GM12878 (cell line): Measurements from ENCODE around the gene HJV. TPM values are rescaled to one million over a fixed set of nuclear protein-coding genes. Genes with fewer than 3 reads are reported as not detected.

Experiments
- BACH1 ChIP-seq: fragments of 450-650 bp; IDR thresholded peaks from 2 replicates; pipeline ENCODE4 v1.6.1; 2017; ENCODE audit warnings: mild to moderate bottlenecking, borderline replicate concordance
- CBX3 ChIP-seq: fragments of 200-600 bp; sonication (generic); IDR thresholded peaks from 2 replicates; pipeline ENCODE4 v1.6.1; 2016; ENCODE audit warnings: low read depth, borderline replicate concordance
- CREM ChIP-seq: IDR thresholded peaks from 2 replicates; pipeline ENCODE4 v1.6.1; 2014; ENCODE audit warnings: antibody characterized with exemption, low read depth
- DPF2 ChIP-seq: fragments of 450-650 bp; IDR thresholded peaks from 2 replicates; pipeline ENCODE4 v1.6.1; 2017; ENCODE audit warnings: mild to moderate bottlenecking
- RB1 ChIP-seq: fragments of 450-650 bp; formaldehyde crosslinking; IDR thresholded peaks from 2 replicates; pipeline ENCODE4 v1.6.1; 2017; ENCODE audit warnings: mild to moderate bottlenecking, borderline replicate concordance
- ZNF384 ChIP-seq: IDR thresholded peaks from 2 replicates; pipeline ENCODE4 v1.6.1; 2012; ENCODE audit warnings: low read depth, mild to moderate bottlenecking, low read length, improper control_type of control experiment, borderline replicate concordance
- polyA plus RNA-seq, 11 experiments: library from polyadenylated mRNA; depleted of rRNA in 4 of 11; unstranded in 6 of 11; stranded (reverse) in 5 of 11; fragments of >200 nt; fragmentation: Nextera tagmentation in 4 of 11; fragmentation: Illumina TruSeq in 1 of 11; extraction: Ambion mirVana in 4 of 11; extraction: Trizol in 1 of 11; gene quantifications; 1 replicate in 1 of 11; 2 replicates in 10 of 11; pipeline versions ENCODE4 v1.2.1 to v1.2.3, GENCODE V29; 2011 to 2016; ENCODE audit warnings: inconsistent platforms in 2 of 11, missing spikeins in 2 of 11, low read depth in 1 of 11
- total RNA-seq, 4 experiments: library from RNA; depleted of rRNA in 3 of 4; stranded (reverse); fragments of >200 nt in 3 of 4; fragmentation: Illumina TruSeq in 1 of 4; extraction: Trizol in 1 of 4; gene quantifications; 2 replicates each; pipeline versions ENCODE4 v1.2.1 to v1.2.3, GENCODE V29; 2013 to 2021
- TF ChIP-seq, protein P1 (sequence below): fragments of 450-650 bp; IDR thresholded peaks from 2 replicates; pipeline ENCODE4 v1.6.1; 2016; ENCODE audit warnings: mild to moderate bottlenecking, moderate library complexity, borderline replicate concordance
- TF ChIP-seq, protein P2 (sequence below): fragments of 450-650 bp; IDR thresholded peaks from 2 replicates; pipeline ENCODE4 v1.6.1; 2017; ENCODE audit warnings: mild to moderate bottlenecking, moderate library complexity
- TF ChIP-seq, protein P3 (sequence below): fragments of 450-650 bp; IDR thresholded peaks from 2 replicates; pipeline ENCODE4 v1.6.1; 2017; ENCODE audit warnings: antibody characterized with exemption, mild to moderate bottlenecking, moderate library complexity

Gene HJV
- total and polyA plus RNA-seq, 10 of the 15 experiments (the other 5 are each of a cell fraction or from before 2014, with no cell fraction given), result not detected

DNA sequence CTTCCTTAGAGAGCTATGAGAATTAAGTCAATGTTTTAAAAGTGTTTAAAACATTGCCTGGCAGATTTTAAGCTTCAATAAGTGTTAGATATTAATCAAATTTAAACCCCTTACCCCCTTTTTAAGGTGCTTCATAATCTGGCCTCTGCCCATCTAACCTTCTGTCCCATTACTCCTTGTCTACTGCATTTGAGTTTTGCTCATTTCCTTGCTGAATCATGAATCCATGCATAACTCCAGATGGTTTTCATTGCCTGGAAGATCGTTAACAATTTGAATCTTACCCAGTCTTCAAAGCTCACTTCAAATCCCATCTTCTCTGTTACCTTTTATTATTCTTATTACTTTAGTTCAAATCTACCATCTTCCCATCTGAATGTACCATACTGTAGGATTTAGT lies 4.6 kb downstream of the HJV start (continued):
- TF ChIP-seq, protein P1, sequence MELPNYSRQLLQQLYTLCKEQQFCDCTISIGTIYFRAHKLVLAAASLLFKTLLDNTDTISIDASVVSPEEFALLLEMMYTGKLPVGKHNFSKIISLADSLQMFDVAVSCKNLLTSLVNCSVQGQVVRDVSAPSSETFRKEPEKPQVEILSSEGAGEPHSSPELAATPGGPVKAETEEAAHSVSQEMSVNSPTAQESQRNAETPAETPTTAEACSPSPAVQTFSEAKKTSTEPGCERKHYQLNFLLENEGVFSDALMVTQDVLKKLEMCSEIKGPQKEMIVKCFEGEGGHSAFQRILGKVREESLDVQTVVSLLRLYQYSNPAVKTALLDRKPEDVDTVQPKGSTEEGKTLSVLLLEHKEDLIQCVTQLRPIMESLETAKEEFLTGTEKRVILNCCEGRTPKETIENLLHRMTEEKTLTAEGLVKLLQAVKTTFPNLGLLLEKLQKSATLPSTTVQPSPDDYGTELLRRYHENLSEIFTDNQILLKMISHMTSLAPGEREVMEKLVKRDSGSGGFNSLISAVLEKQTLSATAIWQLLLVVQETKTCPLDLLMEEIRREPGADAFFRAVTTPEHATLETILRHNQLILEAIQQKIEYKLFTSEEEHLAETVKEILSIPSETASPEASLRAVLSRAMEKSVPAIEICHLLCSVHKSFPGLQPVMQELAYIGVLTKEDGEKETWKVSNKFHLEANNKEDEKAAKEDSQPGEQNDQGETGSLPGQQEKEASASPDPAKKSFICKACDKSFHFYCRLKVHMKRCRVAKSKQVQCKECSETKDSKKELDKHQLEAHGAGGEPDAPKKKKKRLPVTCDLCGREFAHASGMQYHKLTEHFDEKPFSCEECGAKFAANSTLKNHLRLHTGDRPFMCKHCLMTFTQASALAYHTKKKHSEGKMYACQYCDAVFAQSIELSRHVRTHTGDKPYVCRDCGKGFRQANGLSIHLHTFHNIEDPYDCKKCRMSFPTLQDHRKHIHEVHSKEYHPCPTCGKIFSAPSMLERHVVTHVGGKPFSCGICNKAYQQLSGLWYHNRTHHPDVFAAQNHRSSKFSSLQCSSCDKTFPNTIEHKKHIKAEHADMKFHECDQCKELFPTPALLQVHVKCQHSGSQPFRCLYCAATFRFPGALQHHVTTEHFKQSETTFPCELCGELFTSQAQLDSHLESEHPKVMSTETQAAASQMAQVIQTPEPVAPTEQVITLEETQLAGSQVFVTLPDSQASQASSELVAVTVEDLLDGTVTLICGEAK, result no peak
- no peak for TF ChIP-seq ZNF384
- TF ChIP-seq, protein P2, sequence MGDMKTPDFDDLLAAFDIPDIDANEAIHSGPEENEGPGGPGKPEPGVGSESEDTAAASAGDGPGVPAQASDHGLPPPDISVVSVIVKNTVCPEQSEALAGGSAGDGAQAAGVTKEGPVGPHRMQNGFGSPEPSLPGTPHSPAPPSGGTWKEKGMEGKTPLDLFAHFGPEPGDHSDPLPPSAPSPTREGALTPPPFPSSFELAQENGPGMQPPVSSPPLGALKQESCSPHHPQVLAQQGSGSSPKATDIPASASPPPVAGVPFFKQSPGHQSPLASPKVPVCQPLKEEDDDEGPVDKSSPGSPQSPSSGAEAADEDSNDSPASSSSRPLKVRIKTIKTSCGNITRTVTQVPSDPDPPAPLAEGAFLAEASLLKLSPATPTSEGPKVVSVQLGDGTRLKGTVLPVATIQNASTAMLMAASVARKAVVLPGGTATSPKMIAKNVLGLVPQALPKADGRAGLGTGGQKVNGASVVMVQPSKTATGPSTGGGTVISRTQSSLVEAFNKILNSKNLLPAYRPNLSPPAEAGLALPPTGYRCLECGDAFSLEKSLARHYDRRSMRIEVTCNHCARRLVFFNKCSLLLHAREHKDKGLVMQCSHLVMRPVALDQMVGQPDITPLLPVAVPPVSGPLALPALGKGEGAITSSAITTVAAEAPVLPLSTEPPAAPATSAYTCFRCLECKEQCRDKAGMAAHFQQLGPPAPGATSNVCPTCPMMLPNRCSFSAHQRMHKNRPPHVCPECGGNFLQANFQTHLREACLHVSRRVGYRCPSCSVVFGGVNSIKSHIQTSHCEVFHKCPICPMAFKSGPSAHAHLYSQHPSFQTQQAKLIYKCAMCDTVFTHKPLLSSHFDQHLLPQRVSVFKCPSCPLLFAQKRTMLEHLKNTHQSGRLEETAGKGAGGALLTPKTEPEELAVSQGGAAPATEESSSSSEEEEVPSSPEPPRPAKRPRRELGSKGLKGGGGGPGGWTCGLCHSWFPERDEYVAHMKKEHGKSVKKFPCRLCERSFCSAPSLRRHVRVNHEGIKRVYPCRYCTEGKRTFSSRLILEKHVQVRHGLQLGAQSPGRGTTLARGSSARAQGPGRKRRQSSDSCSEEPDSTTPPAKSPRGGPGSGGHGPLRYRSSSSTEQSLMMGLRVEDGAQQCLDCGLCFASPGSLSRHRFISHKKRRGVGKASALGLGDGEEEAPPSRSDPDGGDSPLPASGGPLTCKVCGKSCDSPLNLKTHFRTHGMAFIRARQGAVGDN, result no peak
- TF ChIP-seq RB1, result no peak
- TF ChIP-seq BACH1, result no peak
- TF ChIP-seq DPF2, result no peak
- no peak for TF ChIP-seq CREM
- TF ChIP-seq, protein P3, sequence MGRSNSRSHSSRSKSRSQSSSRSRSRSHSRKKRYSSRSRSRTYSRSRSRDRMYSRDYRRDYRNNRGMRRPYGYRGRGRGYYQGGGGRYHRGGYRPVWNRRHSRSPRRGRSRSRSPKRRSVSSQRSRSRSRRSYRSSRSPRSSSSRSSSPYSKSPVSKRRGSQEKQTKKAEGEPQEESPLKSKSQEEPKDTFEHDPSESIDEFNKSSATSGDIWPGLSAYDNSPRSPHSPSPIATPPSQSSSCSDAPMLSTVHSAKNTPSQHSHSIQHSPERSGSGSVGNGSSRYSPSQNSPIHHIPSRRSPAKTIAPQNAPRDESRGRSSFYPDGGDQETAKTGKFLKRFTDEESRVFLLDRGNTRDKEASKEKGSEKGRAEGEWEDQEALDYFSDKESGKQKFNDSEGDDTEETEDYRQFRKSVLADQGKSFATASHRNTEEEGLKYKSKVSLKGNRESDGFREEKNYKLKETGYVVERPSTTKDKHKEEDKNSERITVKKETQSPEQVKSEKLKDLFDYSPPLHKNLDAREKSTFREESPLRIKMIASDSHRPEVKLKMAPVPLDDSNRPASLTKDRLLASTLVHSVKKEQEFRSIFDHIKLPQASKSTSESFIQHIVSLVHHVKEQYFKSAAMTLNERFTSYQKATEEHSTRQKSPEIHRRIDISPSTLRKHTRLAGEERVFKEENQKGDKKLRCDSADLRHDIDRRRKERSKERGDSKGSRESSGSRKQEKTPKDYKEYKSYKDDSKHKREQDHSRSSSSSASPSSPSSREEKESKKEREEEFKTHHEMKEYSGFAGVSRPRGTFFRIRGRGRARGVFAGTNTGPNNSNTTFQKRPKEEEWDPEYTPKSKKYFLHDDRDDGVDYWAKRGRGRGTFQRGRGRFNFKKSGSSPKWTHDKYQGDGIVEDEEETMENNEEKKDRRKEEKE, result no peak
- TF ChIP-seq CBX3, result no peak
